Naive thymus-derived CD8-positive, alpha-beta T cell (primary cell): ENCODE data around the gene CHL1. TPM values are rescaled to one million over a fixed set of nuclear protein-coding genes. Genes with fewer than 3 reads are reported as not detected.

Experiments used
- ATAC-seq, 2 donors: fragments of 150-1000 bp; cut with Tn5 transposase in 1 of 2; sonication (Bioruptor Pico), chemical (Tn5 transposase) in 1 of 2; 1 replicate in 1 of 2; 2 replicates in 1 of 2; pipeline ENCODE4 v1.10.0; 2021; ENCODE audit warnings: mild to moderate bottlenecking in 2 of 2, moderate library complexity in 2 of 2
- POLR2A ChIA-PET: fragments of 350-600 bp; sonication (Branson Sonifier 250); formaldehyde crosslinking; loops from one replicate; lab custom pipeline; 2021; ENCODE audit warnings: antibody characterized with exemption; lab: Charles Lee
- DNase-seq, 10 donors: peaks; one replicate each; pipeline versions ENCODE4 v3.0.0 to v3.0.0-alpha.2; 2020 to 2022
- H3K27ac Mint-ChIP-seq, 10 donors: one replicate each; pipeline ENCODE4 v1.8.0; 2020 to 2022; ENCODE audit warnings: mild to moderate bottlenecking in 10 of 10, mixed read lengths in 10 of 10, moderate library complexity in 4 of 10, inconsistent platforms in 1 of 10
- H3K27me3 Mint-ChIP-seq, 5 donors: one replicate each; pipeline ENCODE4 v1.8.0; 2021 to 2022; ENCODE audit warnings: mixed read lengths in 5 of 5
- H3K36me3 Mint-ChIP-seq, 3 donors: one replicate each; pipeline ENCODE4 v1.8.0; 2020 to 2022; ENCODE audit warnings: mixed read lengths in 3 of 3, mild to moderate bottlenecking in 2 of 3, inconsistent platforms in 1 of 3
- H3K4me1 Mint-ChIP-seq, 4 donors: one replicate each; pipeline ENCODE4 v1.8.0; 2021 to 2022; ENCODE audit warnings: mixed read lengths in 4 of 4
- H3K4me3 Mint-ChIP-seq, 10 donors: one replicate each; pipeline ENCODE4 v1.8.0; 2020 to 2022; ENCODE audit warnings: mild to moderate bottlenecking in 10 of 10, mixed read lengths in 10 of 10, moderate library complexity in 6 of 10, inconsistent platforms in 1 of 10
- H3K9me3 Mint-ChIP-seq, 9 donors: one replicate each; pipeline ENCODE4 v1.8.0; 2020 to 2022; ENCODE audit warnings: mixed read lengths in 9 of 9, mild to moderate bottlenecking in 3 of 9, inconsistent platforms in 1 of 9, moderate library complexity in 1 of 9
- polyA plus RNA-seq, 3 donors: library from polyadenylated mRNA; unstranded; fragments of 300-500 nt; fragmentation: Illumina TruSeq; gene quantifications; one replicate each; pipeline ENCODE4 v1.2.3, GENCODE V29; 2021
- total RNA-seq, 8 experiments: library from RNA in 2 of 8; stranded (reverse) in 2 of 8; gene quantifications; one replicate each; pipeline ENCODE4 v1.2.3 and lab custom pipeline; 2021 to 2026

The CHL1 gene
- total and polyA plus RNA-seq, 5 experiments from 2014 or later = 0.33 to 0.60 TPM; not detected in 3

DNA sequence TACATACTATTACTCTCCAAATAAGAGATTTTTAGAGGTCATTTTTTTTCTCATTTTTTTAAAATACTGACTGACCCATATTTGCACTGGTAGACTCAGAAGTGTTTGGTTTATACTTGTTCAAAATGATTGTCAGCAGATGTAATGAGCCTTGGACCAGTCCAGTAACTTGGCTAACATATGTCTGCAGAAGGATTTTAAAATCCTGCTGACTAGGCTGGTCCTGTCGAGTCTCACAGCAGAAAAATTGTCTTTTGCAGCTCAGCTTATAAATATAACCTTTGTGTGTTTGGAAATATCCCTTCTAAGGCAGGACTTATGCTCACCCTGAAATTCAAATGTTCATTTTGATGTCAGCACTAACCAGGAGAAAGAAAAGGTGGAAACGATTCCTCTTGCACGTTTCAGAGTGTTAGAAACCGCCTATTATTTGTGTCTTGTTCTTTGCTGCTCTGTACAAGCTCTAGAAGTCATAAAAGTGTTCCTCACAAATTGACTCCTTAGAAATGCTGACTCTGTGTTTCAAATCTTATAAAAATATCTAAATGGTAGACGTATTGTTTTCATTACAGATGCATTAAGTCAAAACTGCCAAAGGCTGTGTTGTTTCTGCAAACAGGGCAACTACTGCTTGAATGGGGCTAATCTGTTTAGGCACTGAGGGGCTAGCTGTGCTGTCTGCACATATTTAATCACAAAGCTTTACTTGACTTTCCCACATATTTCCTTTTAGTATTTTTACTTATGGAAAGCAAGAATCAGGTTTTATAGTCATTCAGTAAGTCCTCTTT lies 95.3 kb downstream of the CHL1 start:
- Mint-ChIP-seq H3K36me3 (peaks cover 0 to 3% (median 0%) of the 10 kb centered on the region in 3 donors), H3K4me1 (peaks cover 0 to 9% (median 2%) of the 10 kb centered on the region in 4 donors), H3K9me3 (peaks cover 0 to 13% (median 5%) of the 10 kb centered on the region in 9 donors), H3K4me3 (no peak overlapping the region), H3K27me3 (peaks cover 0 to 2% (median 0%) of the 10 kb centered on the region in 5 donors), H3K27ac (peak overlapping the region in 1 of 10 donors; percentile 37)
- POLR2A ChIA-PET = no interaction called here
- DNase-seq (no peak), ATAC-seq (no peak)

DNA sequence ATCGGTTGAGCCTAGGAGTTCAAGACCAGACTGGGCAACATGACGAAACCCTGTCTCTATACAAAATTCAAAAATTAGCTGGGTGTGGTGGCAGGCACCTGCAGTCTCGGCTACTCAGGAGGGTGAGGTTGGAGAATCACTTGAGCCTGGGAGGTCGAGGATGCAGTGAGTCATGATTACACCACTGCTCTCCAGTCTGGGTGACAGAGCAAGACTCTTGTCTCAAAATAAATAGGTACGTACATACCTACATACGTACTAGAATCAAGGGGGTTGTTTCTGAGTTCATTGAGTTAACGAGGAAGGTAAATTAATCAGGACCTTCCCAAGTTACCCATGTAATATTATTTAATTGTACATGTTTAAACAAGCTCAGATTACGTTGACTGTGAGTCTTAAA lies 97.5 kb downstream of the CHL1 start:
- Mint-ChIP-seq H3K4me3 (no peak overlapping the region), H3K36me3 (peaks cover 0 to 3% (median 0%) of the 10 kb centered on the region in 3 donors), H3K27me3 (peaks cover 0 to 2% (median 0%) of the 10 kb centered on the region in 5 donors), H3K9me3 (peaks cover 0 to 14% (median 3%) of the 10 kb centered on the region in 9 donors), H3K4me1 (peaks cover 0 to 15% (median 7%) of the 10 kb centered on the region in 4 donors), H3K27ac (no peak overlapping the region)
- ATAC-seq (no peak), DNase-seq (no peak)
- POLR2A ChIA-PET = no interaction called here

DNA sequence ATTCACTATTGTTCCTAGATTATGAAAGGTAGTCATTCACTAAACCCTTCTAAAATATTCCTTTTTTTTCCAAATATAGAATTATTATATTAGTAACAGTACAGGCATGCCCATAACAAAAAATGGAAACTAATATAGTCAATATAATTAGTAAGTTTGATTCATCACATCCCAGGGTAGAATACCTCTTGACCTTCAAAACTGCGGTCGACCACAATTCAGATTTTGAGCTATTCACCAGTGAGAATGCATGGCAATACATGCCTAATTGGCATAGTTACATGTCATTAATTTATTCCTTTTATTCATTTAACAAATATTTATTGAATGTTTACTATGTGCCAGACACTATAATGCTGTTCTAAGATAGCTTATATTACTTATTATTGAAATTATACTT lies 98.0 kb downstream of the CHL1 start:
- no peak overlapping the region for H3K27ac Mint-ChIP-seq

DNA sequence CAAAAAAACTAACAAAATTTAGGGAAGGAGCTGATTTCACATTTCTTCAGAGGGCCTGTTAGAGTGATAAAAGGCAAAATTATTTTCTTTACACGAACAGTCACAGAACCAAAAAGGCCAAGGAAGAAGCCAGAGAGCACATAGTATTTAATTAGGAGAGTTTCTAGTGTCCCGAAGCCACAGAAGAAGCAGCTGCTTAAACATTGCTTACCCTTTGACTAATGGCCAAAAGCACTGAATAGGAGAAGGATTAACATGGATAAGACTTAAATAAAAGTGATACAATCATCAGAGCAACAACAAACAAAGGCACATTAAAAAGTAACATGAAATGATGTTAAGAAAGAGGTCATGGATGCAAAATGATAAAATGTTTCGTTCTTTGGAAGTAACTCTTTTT lies 98.6 kb downstream of the CHL1 start:
- DNase-seq = no peak
- POLR2A ChIA-PET = interaction anchor here (0.6 kb wide), 1 partner anchor 43 kb away, joined by 4 read pairs; no protein-coding TSS in a partner anchor
- no peak overlapping the region for H3K27ac Mint-ChIP-seq
- peaks cover 0 to 3% (median 0%) of the 10 kb centered on the region in 3 donors for H3K36me3 Mint-ChIP-seq
- peaks cover 0 to 14% (median 4%) of the 10 kb centered on the region in 9 donors for H3K9me3 Mint-ChIP-seq
- H3K27me3 Mint-ChIP-seq = peaks cover 0 to 2% (median 0%) of the 10 kb centered on the region in 5 donors
- peaks cover 0 to 14% (median 7%) of the 10 kb centered on the region in 4 donors for H3K4me1 Mint-ChIP-seq
- ATAC-seq = no peak
- no peak overlapping the region for H3K4me3 Mint-ChIP-seq

More for the DNA sequence above, 98.0 kb downstream of the CHL1 start:
- ATAC-seq (no peak), DNase-seq (no peak)
- Mint-ChIP-seq H3K4me1 (peaks cover 0 to 15% (median 7%) of the 10 kb centered on the region in 4 donors), H3K27me3 (peaks cover 0 to 2% (median 0%) of the 10 kb centered on the region in 5 donors), H3K36me3 (peaks cover 0 to 3% (median 0%) of the 10 kb centered on the region in 3 donors), H3K9me3 (peaks cover 0 to 14% (median 3%) of the 10 kb centered on the region in 9 donors), H3K4me3 (no peak overlapping the region)
- POLR2A ChIA-PET = interaction anchor here (0.6 kb wide), 1 partner anchor 43 kb away, joined by 4 read pairs; no protein-coding TSS in a partner anchor

DNA sequence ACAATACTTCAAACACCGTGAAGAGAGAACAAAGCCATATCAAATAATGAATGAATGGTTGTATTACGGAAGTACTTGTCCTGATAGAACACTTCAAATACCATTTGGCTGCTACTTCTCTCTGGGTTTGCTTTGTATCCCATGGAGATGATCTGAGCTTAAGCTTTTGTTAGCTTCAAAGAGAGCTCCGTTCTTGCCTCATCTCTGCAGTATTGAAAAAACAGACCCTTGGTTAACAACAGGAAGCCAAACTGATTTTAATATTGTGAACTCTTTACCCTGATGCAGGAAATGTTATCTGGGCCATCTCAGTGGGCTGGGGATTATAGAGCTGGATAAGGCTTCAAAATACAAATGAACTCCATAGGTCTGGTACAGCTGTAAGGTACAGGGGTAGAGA lies 101.0 kb downstream of the CHL1 start:
- peak in 1 of 2 donors; percentile 84 for ATAC-seq
- H3K4me1 Mint-ChIP-seq = peaks cover 0 to 18% (median 5%) of the 10 kb centered on the region in 4 donors
- peaks cover 0 to 22% (median 4%) of the 10 kb centered on the region in 9 donors for H3K9me3 Mint-ChIP-seq
- H3K27me3 Mint-ChIP-seq = peaks cover 0 to 2% (median 0%) of the 10 kb centered on the region in 5 donors
- H3K36me3 Mint-ChIP-seq = peaks cover 0 to 3% (median 0%) of the 10 kb centered on the region in 3 donors
- POLR2A ChIA-PET = no interaction called here
- DNase-seq = no peak
- no peak overlapping the region for H3K4me3 Mint-ChIP-seq
- H3K27ac Mint-ChIP-seq = no peak overlapping the region

GRCh38 chr3:299590-300301 lies 103.2 kb downstream of the CHL1 start:
- Mint-ChIP-seq H3K27me3 (no peaks in the 10 kb centered on the region), H3K4me3 (no peak overlapping the region), H3K36me3 (no peaks in the 10 kb centered on the region), H3K9me3 (peaks cover 0 to 29% (median 6%) of the 10 kb centered on the region in 9 donors), H3K4me1 (peaks cover 0 to 17% (median 5%) of the 10 kb centered on the region in 4 donors), H3K27ac (no peak overlapping the region)
- ATAC-seq (no peak), DNase-seq (no peak)
- POLR2A ChIA-PET = no interaction called here

- H3K4me1 Mint-ChIP-seq = peaks cover 0 to 4% (median 2%) of the 10 kb centered on the region in 4 donors
- H3K27me3 Mint-ChIP-seq = peaks cover 0 to 11% (median 4%) of the 10 kb centered on the region in 5 donors
- ATAC-seq = no peak
- POLR2A ChIA-PET = no interaction called here
- no peak overlapping the region for H3K27ac Mint-ChIP-seq
- H3K36me3 Mint-ChIP-seq = no peaks in the 10 kb centered on the region
- no peak for DNase-seq
- H3K9me3 Mint-ChIP-seq = peaks cover 0 to 11% (median 1%) of the 10 kb centered on the region in 9 donors
- H3K4me3 Mint-ChIP-seq = no peak overlapping the region
Observed at GRCh38 chr3:307182-307581, 110.6 kb downstream of the CHL1 start.

- H3K36me3 Mint-ChIP-seq = no peaks in the 10 kb centered on the region
- ATAC-seq (no peak), DNase-seq (no peak)
- H3K27me3 Mint-ChIP-seq = peaks cover 0 to 11% (median 4%) of the 10 kb centered on the region in 5 donors
- POLR2A ChIA-PET = no interaction called here
- peak overlapping the region in 1 of 10 donors; percentile 36 for H3K4me3 Mint-ChIP-seq
- H3K9me3 Mint-ChIP-seq = peaks cover 0 to 9% (median 0%) of the 10 kb centered on the region in 9 donors
- no peak overlapping the region for H3K27ac Mint-ChIP-seq
- H3K4me1 Mint-ChIP-seq = peaks cover 0 to 4% (median 2%) of the 10 kb centered on the region in 4 donors
Observed at GRCh38 chr3:308597-309321, 112.2 kb downstream of the CHL1 start.

DNA sequence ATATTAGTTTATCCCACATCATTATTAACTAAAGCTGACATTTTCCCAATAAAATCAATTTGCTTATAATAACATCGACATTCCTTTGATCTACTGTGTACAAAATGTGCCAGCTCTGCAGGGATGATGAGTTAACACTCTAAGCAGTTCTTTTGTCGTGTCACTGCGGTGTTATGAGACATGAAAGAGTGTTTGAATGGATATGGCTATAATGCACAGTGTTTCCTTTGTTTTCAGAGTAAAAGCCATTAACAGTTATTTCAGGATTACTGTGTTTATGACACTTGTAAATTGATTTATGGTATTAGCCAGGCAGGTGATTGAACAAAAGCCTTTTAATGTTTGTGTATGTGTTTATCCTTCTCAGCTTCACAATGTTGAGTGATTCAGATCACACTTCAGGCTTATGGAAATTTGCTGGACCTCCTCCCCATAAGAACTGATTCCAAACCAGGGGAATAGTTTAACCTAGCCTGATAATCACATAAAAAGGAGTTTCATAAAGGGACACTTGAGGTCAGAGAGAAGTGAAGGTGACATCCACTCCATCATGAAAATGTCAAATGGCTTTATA lies 115.7 kb downstream of the CHL1 start:
- H3K27ac Mint-ChIP-seq = no peak overlapping the region
- no peak overlapping the region for H3K4me3 Mint-ChIP-seq
- no peak for DNase-seq
- peaks cover 0 to 4% (median 2%) of the 10 kb centered on the region in 4 donors for H3K4me1 Mint-ChIP-seq
- no peak for ATAC-seq
- peaks cover 0 to 11% (median 4%) of the 10 kb centered on the region in 5 donors for H3K27me3 Mint-ChIP-seq
- peaks cover 0 to 10% (median 0%) of the 10 kb centered on the region in 9 donors for H3K9me3 Mint-ChIP-seq
- POLR2A ChIA-PET = no interaction called here
- no peaks in the 10 kb centered on the region for H3K36me3 Mint-ChIP-seq

DNA sequence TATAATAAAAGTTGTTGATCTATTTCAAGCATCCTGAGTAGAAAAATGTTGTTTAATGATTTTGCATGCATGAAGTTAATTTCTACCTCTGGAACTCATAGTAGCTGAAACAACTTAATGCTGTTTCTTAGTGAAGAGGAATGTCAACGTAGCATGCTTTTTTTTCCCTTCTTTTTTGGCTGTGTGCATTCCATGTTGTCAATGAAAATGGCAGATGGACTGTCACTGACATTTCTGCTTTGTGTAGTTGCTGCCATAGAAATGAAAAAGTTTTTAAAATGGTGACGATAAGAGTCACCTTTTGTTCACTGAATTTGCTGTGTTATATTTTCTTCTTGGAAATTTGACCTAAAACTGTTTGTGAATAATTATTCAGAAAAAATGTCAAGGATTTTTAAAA lies 116.3 kb downstream of the CHL1 start:
- Mint-ChIP-seq H3K27me3 (peaks cover 0 to 11% (median 4%) of the 10 kb centered on the region in 5 donors), H3K27ac (no peak overlapping the region), H3K36me3 (no peaks in the 10 kb centered on the region), H3K9me3 (peaks cover 0 to 12% (median 0%) of the 10 kb centered on the region in 9 donors), H3K4me3 (no peak overlapping the region), H3K4me1 (peaks cover 0 to 4% (median 2%) of the 10 kb centered on the region in 4 donors)
- no peak for ATAC-seq
- POLR2A ChIA-PET = no interaction called here
- DNase-seq = no peak

DNA sequence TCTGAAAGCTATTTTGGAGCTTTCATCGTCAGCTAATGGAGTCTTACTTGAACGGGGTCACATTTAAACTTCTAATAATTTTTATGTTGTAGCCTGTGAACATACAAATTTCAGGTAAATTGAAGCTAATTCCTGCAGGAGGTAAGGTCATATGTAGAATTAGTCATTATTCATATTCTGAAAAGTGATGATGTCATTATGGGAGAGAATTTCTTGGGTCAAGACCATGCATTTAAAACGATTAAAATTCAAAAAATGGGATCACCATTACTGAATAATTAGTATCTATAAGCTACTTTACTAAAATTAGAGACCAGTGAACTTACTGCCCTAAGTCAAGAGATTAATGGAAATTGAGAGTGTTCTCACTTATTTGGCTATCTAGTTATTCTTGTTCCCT lies 120.4 kb downstream of the CHL1 start:
- Mint-ChIP-seq H3K36me3 (no peaks in the 10 kb centered on the region), H3K4me3 (no peak overlapping the region), H3K4me1 (no peaks in the 10 kb centered on the region), H3K9me3 (peaks cover 0 to 16% (median 0%) of the 10 kb centered on the region in 9 donors), H3K27ac (no peak overlapping the region), H3K27me3 (peaks cover 0 to 2% (median 0%) of the 10 kb centered on the region in 5 donors)
- DNase-seq (no peak), ATAC-seq (no peak)
- POLR2A ChIA-PET = no interaction called here

GRCh38 chr3:318903-319302 lies 122.3 kb downstream of the CHL1 start:
- Mint-ChIP-seq H3K36me3 (no peaks in the 10 kb centered on the region), H3K27ac (no peak overlapping the region), H3K4me1 (no peaks in the 10 kb centered on the region), H3K4me3 (no peak overlapping the region), H3K9me3 (peaks cover 0 to 16% (median 2%) of the 10 kb centered on the region in 9 donors), H3K27me3 (peaks cover 0 to 2% (median 0%) of the 10 kb centered on the region in 5 donors)
- ATAC-seq = no peak
- no peak for DNase-seq
- POLR2A ChIA-PET = no interaction called here
